ENCODE measurements around the gene CCL13.

CCL13 gene

DNA sequence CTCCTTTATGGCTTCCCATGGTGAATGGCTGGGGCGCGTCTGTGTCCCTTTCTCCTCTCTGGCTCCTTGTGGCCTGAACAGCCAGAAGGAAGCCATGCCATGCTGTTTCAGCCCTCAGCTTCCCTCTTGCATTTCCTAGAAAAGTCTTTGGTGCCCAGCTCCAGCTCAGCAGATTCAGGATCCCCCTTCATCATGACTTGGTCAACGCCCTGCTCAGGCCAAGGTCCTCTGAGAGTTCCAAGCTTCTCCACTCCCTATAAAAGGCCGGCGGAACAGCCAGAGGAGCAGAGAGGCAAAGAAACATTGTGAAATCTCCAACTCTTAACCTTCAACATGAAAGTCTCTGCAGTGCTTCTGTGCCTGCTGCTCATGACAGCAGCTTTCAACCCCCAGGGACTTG lies at the start of gene CCL13:
CCL13 (plus strand) TSS at position 287 of the 400 bp plus-strand sequence; CDS start at position 334, 47 bp downstream.
- peak within 1 kb of the TSS in 1 of 2 donors; percentile 13 for H3K27ac ChIP-seq
- TF ChIP-seq, protein P1, sequence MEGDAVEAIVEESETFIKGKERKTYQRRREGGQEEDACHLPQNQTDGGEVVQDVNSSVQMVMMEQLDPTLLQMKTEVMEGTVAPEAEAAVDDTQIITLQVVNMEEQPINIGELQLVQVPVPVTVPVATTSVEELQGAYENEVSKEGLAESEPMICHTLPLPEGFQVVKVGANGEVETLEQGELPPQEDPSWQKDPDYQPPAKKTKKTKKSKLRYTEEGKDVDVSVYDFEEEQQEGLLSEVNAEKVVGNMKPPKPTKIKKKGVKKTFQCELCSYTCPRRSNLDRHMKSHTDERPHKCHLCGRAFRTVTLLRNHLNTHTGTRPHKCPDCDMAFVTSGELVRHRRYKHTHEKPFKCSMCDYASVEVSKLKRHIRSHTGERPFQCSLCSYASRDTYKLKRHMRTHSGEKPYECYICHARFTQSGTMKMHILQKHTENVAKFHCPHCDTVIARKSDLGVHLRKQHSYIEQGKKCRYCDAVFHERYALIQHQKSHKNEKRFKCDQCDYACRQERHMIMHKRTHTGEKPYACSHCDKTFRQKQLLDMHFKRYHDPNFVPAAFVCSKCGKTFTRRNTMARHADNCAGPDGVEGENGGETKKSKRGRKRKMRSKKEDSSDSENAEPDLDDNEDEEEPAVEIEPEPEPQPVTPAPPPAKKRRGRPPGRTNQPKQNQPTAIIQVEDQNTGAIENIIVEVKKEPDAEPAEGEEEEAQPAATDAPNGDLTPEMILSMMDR (IDR thresholded peaks at IDR 0.05), result no peak

DNA sequence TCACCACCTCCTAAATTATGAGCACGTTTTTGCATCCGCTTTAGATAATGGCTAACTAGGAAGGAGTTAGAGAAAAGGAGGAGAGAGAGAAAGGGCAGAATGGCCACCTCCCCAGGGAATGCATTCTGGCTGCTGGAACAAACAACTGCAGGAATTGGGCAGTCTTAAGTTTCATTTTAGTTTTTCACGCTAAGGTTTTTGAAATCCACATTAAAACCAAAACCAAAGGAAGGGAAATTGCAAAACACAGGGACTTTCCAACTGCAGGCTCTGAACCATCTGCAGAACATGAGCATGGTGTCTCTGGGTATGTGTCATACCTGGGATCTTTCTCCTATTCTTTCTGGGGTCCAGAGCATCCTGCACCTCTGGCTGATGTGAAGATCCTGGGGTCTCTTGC lies 49.2 kb upstream of the CCL13 start:
- TF ChIP-seq, protein P1 (IDR thresholded peaks at IDR 0.05), result no peak
- DNase-seq (ENCODE audit: low spot score), result peak; percentile 55
- Histone ChIP-seq H3K27ac (peak overlapping the region in 1 of 2 donors; percentile 20), H3K4me3 (no peak overlapping the region)

More for the DNA sequence above, at the start of gene CCL13:
- DNase-seq (ENCODE audit: low spot score), result no peak
- no peak within 1 kb of the TSS for H3K4me3 ChIP-seq

DNA sequence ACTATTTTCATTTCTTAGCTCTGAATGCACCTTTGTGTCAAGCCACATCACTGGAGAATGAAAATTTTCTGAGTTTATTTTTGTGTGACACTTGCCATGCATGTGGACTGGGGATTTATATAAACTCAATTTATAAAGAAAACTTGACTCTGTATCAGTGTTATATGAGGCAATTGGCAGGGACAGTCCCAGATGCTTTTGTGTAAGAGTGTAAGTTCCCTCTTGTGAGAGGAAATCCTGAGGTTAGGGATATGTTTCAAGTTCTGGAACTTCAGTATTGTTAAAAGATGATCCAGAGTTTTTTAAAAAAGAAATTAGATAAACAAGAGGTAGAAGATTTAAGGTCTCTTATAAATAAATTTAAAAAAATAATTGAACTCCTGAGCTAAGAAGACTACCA lies 47.9 kb upstream of the CCL13 start:
- TF ChIP-seq, protein P1 (IDR thresholded peaks at IDR 0.05), result no peak
- DNase-seq (ENCODE audit: low spot score), result no peak
- no peak overlapping the region for H3K27ac ChIP-seq
- H3K4me3 ChIP-seq, result no peak overlapping the region

DNA sequence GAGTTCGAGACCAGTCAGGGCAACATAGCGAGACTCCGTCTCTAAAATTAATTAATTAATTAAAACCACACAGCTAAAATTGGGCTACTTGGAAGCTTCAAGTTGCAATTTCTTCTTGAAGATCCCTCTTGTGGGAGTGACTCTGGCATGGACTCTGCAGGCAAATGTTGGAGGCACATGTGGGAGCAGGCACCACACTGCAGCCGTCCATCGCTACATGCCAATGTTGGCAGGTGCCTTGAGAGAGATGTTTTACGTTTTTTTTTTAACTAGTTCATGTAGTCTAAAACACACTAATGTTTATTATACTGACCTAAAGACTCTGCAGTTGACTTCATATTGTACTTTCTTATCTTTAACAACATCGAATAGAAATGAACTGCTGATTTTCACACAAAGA lies 45.0 kb upstream of the CCL13 start:
- H3K27ac ChIP-seq, result no peak overlapping the region
- TF ChIP-seq, protein P1 (IDR thresholded peaks at IDR 0.05), result no peak
- DNase-seq (ENCODE audit: low spot score), result peak; percentile 26

DNA sequence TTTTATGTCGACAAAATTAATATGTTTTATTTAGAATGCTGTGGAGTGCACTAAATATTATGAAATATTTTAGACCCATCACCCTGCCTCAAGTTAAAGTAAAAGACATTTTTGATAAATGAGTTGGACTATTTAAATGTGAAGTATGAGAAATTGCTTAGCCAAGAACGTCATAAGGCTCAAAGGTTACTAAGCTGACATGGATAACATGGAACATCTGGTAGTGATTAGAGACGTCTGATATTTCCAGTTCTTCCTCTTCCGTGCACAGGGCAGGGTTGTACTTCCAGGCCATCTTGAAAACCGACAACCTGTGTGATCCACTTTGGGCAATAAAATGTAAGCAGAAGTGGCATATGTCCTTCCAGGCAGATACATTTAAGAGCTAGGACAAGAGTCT lies 44.2 kb upstream of the CCL13 start:
- TF ChIP-seq, protein P1 (IDR thresholded peaks at IDR 0.05), result no peak
- no peak overlapping the region for H3K4me3 ChIP-seq
- H3K27ac ChIP-seq, result peak overlapping the region in 1 of 2 donors; percentile 81

More for the DNA sequence above, 45.0 kb upstream of the CCL13 start:
- H3K4me3 ChIP-seq, result no peak overlapping the region

GRCh38 chr17:34313164-34313563 lies 43.1 kb upstream of the CCL13 start:
- H3K27ac ChIP-seq, result peak overlapping the region; percentile 41 to 81
- TF ChIP-seq, protein P1 (IDR thresholded peaks at IDR 0.05), result no peak
- no peak for DNase-seq (ENCODE audit: low spot score)
- no peak overlapping the region for H3K4me3 ChIP-seq

More for the DNA sequence above, 44.2 kb upstream of the CCL13 start:
- DNase-seq (ENCODE audit: low spot score), result no peak

DNA sequence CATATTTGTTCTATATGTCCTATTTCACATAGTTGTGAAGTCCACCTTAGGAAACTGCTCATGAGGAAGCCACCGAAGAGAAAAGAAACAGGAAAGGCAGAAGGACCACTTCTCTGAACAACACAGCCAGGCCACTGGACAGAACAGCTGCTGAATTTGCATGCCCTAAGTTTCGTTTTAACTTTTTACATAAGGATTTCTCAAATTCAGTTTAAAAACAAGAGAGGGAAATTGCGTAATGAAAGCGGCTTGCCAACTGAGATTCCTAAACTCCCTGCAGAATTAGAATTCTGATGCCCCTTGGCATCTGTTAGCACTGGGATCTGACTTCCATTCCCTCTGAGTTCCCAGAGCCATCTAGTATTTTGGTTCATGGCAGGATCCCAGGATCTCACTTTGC lies 42.0 kb upstream of the CCL13 start:
- Histone ChIP-seq H3K4me3 (peak overlapping the region; percentile 31), H3K27ac (peak overlapping the region; percentile 60 to 81)
- DNase-seq (ENCODE audit: low spot score), result no peak
- TF ChIP-seq, protein P1 (IDR thresholded peaks at IDR 0.05), result no peak
